OCI-LY3 (cell line): ENCODE data around the gene FBXO22.

Experiments used
- EZH2phosphoT487 ChIP-seq: fragments of 200-600 bp; shearing (Covaris generic); IDR thresholded peaks from 2 replicates; pipeline ENCODE4 v1.6.1; 2018; ENCODE audit warnings: antibody characterized with exemption, mixed run types, low read depth
- TF ChIP-seq, protein P1 (sequence below): fragments of 200-600, 300-600 bp; sonication (generic); IDR thresholded peaks from 2 replicates; pipeline ENCODE4 v1.5.1; 2014; ENCODE audit warnings: antibody characterized with exemption, low read length, low read depth

GRCh38 chr15:75924576-75924975 is 20.9 kb downstream of the FBXO22 start:
- TF ChIP-seq, protein P1, sequence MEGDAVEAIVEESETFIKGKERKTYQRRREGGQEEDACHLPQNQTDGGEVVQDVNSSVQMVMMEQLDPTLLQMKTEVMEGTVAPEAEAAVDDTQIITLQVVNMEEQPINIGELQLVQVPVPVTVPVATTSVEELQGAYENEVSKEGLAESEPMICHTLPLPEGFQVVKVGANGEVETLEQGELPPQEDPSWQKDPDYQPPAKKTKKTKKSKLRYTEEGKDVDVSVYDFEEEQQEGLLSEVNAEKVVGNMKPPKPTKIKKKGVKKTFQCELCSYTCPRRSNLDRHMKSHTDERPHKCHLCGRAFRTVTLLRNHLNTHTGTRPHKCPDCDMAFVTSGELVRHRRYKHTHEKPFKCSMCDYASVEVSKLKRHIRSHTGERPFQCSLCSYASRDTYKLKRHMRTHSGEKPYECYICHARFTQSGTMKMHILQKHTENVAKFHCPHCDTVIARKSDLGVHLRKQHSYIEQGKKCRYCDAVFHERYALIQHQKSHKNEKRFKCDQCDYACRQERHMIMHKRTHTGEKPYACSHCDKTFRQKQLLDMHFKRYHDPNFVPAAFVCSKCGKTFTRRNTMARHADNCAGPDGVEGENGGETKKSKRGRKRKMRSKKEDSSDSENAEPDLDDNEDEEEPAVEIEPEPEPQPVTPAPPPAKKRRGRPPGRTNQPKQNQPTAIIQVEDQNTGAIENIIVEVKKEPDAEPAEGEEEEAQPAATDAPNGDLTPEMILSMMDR, result no peak
- TF ChIP-seq EZH2phosphoT487, result no peak
